Osteoblast (primary cell): ENCODE data around the gene CISTR. TPM values are rescaled to one million over a fixed set of nuclear protein-coding genes. Genes with fewer than 3 reads are reported as not detected.
A peak's percentile ranks its signal among the peaks of the same experiment; 100 is the strongest.

Experiments
- DNase-seq: peaks from one replicate; pipeline ENCODE4 v3.0.0; 2011; ENCODE audit warnings: low spot score, mixed read lengths; ENCODE audit not compliant: insufficient read length; ENCODE audit errors: missing footprints
- H2AFZ ChIP-seq: 2 replicates; pipeline ENCODE4 v1.6.0; 2011; ENCODE audit warnings: mild to moderate bottlenecking, low read length
- H3K27ac ChIP-seq: 2 replicates; pipeline ENCODE4 v1.5.1; 2011; ENCODE audit warnings: mild to moderate bottlenecking, low read depth, low read length, moderate library complexity
- H3K27me3 ChIP-seq: 2 replicates; pipeline ENCODE4 v1.6.0; 2012; ENCODE audit warnings: mild to moderate bottlenecking, control low read depth, inconsistent platforms, low read length, moderate library complexity; ENCODE audit not compliant: insufficient read depth
- H3K36me3 ChIP-seq: 2 replicates; pipeline ENCODE4 v1.5.1; 2011; ENCODE audit warnings: mild to moderate bottlenecking, low read length, control low read depth, moderate library complexity; ENCODE audit not compliant: insufficient read depth
- H3K4me1 ChIP-seq: 2 replicates; pipeline ENCODE4 v1.5.1; 2011; ENCODE audit warnings: mild to moderate bottlenecking, low read length, control low read depth, moderate library complexity; ENCODE audit not compliant: insufficient read depth
- H3K4me2 ChIP-seq: 2 replicates; pipeline ENCODE4 v1.6.0; 2011; ENCODE audit warnings: mild to moderate bottlenecking, low read length; ENCODE audit not compliant: insufficient read depth
- H3K4me3 ChIP-seq: fragments of 200-600 bp; sonication (generic); 3 replicates; pipeline ENCODE4 v1.5.1; 2012; ENCODE audit warnings: mild to moderate bottlenecking, low read length, inconsistent platforms; ENCODE audit not compliant: insufficient read depth
- H3K79me2 ChIP-seq: 2 replicates; pipeline ENCODE4 v1.6.0; 2012; ENCODE audit warnings: mild to moderate bottlenecking, low read length, control low read depth, inconsistent platforms; ENCODE audit not compliant: insufficient read depth
- H3K9me3 ChIP-seq: 2 replicates; pipeline ENCODE4 v1.5.1; 2011; ENCODE audit warnings: low read depth, low read length, control low read depth
- H4K20me1 ChIP-seq: 2 replicates; pipeline ENCODE4 v1.6.0; 2012; ENCODE audit warnings: mild to moderate bottlenecking, low read length, control low read depth; ENCODE audit not compliant: insufficient read depth
- total RNA-seq: library from RNA; depleted of rRNA; stranded (reverse); fragments of >200 nt; gene quantifications from 2 replicates; pipeline ENCODE4 v1.2.3, GENCODE V29; 2012
- TF ChIP-seq, protein P1 (sequence below): IDR thresholded peaks from 2 replicates; pipeline ENCODE4 v1.5.1; 2011; ENCODE audit warnings: mild to moderate bottlenecking, low read depth, low read length, moderate library complexity; ENCODE audit errors: extremely low read depth

Gene CISTR
- total RNA-seq, 1 donor: not detected

- H3K4me3 ChIP-seq: peak overlapping the region; percentile 42
- no peak for DNase-seq
- peak overlapping the region; percentile 60 for H2AFZ ChIP-seq
- no peaks in the 10 kb centered on the region for H3K79me2 ChIP-seq
- H3K36me3 ChIP-seq: no peaks in the 10 kb centered on the region
- TF ChIP-seq, protein P1, sequence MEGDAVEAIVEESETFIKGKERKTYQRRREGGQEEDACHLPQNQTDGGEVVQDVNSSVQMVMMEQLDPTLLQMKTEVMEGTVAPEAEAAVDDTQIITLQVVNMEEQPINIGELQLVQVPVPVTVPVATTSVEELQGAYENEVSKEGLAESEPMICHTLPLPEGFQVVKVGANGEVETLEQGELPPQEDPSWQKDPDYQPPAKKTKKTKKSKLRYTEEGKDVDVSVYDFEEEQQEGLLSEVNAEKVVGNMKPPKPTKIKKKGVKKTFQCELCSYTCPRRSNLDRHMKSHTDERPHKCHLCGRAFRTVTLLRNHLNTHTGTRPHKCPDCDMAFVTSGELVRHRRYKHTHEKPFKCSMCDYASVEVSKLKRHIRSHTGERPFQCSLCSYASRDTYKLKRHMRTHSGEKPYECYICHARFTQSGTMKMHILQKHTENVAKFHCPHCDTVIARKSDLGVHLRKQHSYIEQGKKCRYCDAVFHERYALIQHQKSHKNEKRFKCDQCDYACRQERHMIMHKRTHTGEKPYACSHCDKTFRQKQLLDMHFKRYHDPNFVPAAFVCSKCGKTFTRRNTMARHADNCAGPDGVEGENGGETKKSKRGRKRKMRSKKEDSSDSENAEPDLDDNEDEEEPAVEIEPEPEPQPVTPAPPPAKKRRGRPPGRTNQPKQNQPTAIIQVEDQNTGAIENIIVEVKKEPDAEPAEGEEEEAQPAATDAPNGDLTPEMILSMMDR: no peak
- H3K4me2 ChIP-seq: peak overlapping the region; percentile 80
- H3K27ac ChIP-seq: no peak overlapping the region
- peaks cover 10% of the 10 kb centered on the region for H3K4me1 ChIP-seq
- no peaks in the 10 kb centered on the region for H3K9me3 ChIP-seq
- no peaks in the 10 kb centered on the region for H4K20me1 ChIP-seq
- H3K27me3 ChIP-seq: peaks cover 50% of the 10 kb centered on the region
These were observed 55.0 kb downstream of the CISTR start for GRCh38 chr12:53696655-53697331.

Other genes with a start within 250 kb of the CISTR start
- not detected in 2 replicates for gene NPFF, start 244.5 kb downstream of the CISTR start, total RNA-seq
- gene ATF7, start 125.6 kb downstream of the CISTR start, total RNA-seq: 14.4 and 17.4 TPM in 2 replicates
- 93.1 and 95.9 TPM in 2 replicates for gene ATP5MC2, start 75.9 kb downstream of the CISTR start, total RNA-seq
- 167 and 174 TPM in 2 replicates for gene CALCOCO1, start 24.5 kb downstream of the CISTR start, total RNA-seq
- under 0.01 TPM in 1 of 2 replicates, not detected in the other for gene HOXC13, start 186.9 kb upstream of the CISTR start, total RNA-seq
- gene HOXC12, start 202.9 kb upstream of the CISTR start, total RNA-seq: under 0.01 TPM in 1 of 2 replicates, not detected in the other
- gene HOXC11, start 221.1 kb upstream of the CISTR start, total RNA-seq: 1.1 and 1.5 TPM in 2 replicates
- gene HOTAIR, start 223.0 kb upstream of the CISTR start, total RNA-seq: 0.72 and 1.2 TPM in 2 replicates
- 9.7 and 11.2 TPM in 2 replicates for gene HOXC10, start 233.2 kb upstream of the CISTR start, total RNA-seq
- gene HOXC9, start 248.2 kb upstream of the CISTR start, total RNA-seq: 8.3 and 11.6 TPM in 2 replicates